Esophagus squamous epithelium (tissue), 5 donors: ENCODE measurements around the gene EGFLAM. TPM values are rescaled to one million over a fixed set of nuclear protein-coding genes. Genes with fewer than 3 reads are reported as not detected.

Experiments used
- DNase-seq: peaks from one replicate; lab custom pipeline; 2025; lab: John Stamatoyannopoulos, UW
- H3K27ac ChIP-seq, 4 donors: fragments of 200-600 bp; sonication (generic); one replicate each; pipeline ENCODE4 v1.5.1; 2016 to 2019; ENCODE audit warnings: mild to moderate bottlenecking in 1 of 4
- H3K27me3 ChIP-seq, 4 donors: fragments of 200-600 bp; sonication (generic); 1 replicate in 3 of 4; 2 replicates in 1 of 4; pipeline versions ENCODE4 v1.5.1 to v1.6.0; 2017 to 2021; ENCODE audit warnings: antibody characterized with exemption in 1 of 4
- H3K36me3 ChIP-seq, 3 donors: fragments of 200-600 bp; sonication (generic); one replicate each; pipeline ENCODE4 v1.5.1; 2016 to 2019
- H3K4me1 ChIP-seq, 3 donors: fragments of 200-600 bp; sonication (generic); one replicate each; pipeline ENCODE4 v1.5.1; 2017 to 2019
- H3K4me3 ChIP-seq, 4 donors: fragments of 200-600 bp; sonication (generic); 1 replicate in 3 of 4; 2 replicates in 1 of 4; pipeline ENCODE4 v1.5.1; 2016 to 2019; ENCODE audit warnings: mild to moderate bottlenecking in 2 of 4, moderate library complexity in 1 of 4
- H3K9me3 ChIP-seq, 3 donors: fragments of 200-600 bp; sonication (generic); one replicate each; pipeline ENCODE4 v1.5.1; 2016 to 2019
- POLR2A ChIP-seq, 4 donors: fragments of 450-650 bp; IDR thresholded peaks; one replicate each; pipeline ENCODE4 v1.6.1; 2017; ENCODE audit warnings: antibody characterized with exemption in 4 of 4, mild to moderate bottlenecking in 4 of 4, moderate library complexity in 3 of 4
- WGBS, 2 donors: methylation state at CpG; one replicate each; pipeline ENCODE4 v1.1.5; 2018; 5-methylcytosine and 5-hydroxymethylcytosine counted together
- intact Hi-C: fragments of 100-400 bp; cut with DNase I; formaldehyde crosslinking; loops from one replicate; pipeline ENCODE4 v1.15.0; 2022
- total RNA-seq, 4 donors: library from RNA; depleted of rRNA; stranded (reverse); fragments of >200 nt; gene quantifications; one replicate each; pipeline ENCODE4 v1.1.0, GENCODE V29; 2016
- TF ChIP-seq, protein P1 (sequence below), 6 experiments: fragments of 450-650 bp in 4 of 6; fragments of 200-600 bp in 2 of 6; sonication (generic) in 2 of 6; IDR thresholded peaks; one replicate each; pipeline ENCODE4 v1.5.1; 2016 to 2019; ENCODE audit warnings: antibody characterized with exemption in 6 of 6, mild to moderate bottlenecking in 4 of 6, moderate library complexity in 4 of 6
- donor health status: DM: yes; HTN: yes; CAD: no.

EGFLAM gene
- total RNA-seq, 4 donors from 2014 or later = 0.38 to 3.3 (median 1.7) TPM

DNA sequence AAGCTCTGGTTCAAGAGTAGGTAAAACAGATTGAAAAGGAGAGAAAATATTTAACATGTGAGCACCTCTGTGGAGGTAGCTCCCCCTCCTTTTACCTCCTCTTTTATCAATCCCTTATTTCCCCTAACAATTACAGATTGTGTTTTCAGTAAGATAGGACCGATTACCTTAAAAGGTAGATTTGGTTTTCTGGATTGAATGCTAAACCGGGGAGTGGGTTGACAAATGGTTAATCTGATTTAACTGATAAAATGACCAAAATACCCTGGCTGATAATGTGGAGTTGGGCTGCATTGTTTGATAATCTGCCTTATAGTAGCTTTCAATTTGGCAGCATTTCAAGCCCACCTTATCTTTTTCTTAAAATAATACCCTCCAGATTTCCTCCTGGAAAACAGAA is 83.9 kb downstream of the EGFLAM start:
- no peak for DNase-seq
- H3K36me3 ChIP-seq = no peaks in the 10 kb centered on the region
- H3K9me3 ChIP-seq = no peaks in the 10 kb centered on the region
- H3K27ac ChIP-seq = no peak overlapping the region
- intact Hi-C loops = no loop called here
- no peaks in the 10 kb centered on the region for H3K27me3 ChIP-seq
- no peaks in the 10 kb centered on the region for H3K4me1 ChIP-seq
- 34 to 44% methylated on average over 2 of the region's 2 CpGs for WGBS, 2 donors
- TF ChIP-seq, protein P1, sequence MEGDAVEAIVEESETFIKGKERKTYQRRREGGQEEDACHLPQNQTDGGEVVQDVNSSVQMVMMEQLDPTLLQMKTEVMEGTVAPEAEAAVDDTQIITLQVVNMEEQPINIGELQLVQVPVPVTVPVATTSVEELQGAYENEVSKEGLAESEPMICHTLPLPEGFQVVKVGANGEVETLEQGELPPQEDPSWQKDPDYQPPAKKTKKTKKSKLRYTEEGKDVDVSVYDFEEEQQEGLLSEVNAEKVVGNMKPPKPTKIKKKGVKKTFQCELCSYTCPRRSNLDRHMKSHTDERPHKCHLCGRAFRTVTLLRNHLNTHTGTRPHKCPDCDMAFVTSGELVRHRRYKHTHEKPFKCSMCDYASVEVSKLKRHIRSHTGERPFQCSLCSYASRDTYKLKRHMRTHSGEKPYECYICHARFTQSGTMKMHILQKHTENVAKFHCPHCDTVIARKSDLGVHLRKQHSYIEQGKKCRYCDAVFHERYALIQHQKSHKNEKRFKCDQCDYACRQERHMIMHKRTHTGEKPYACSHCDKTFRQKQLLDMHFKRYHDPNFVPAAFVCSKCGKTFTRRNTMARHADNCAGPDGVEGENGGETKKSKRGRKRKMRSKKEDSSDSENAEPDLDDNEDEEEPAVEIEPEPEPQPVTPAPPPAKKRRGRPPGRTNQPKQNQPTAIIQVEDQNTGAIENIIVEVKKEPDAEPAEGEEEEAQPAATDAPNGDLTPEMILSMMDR (IDR thresholded peaks at IDR 0.05) = no peak
- no peak for TF ChIP-seq POLR2A (IDR thresholded peaks at IDR 0.05)
- no peak overlapping the region for H3K4me3 ChIP-seq

DNA sequence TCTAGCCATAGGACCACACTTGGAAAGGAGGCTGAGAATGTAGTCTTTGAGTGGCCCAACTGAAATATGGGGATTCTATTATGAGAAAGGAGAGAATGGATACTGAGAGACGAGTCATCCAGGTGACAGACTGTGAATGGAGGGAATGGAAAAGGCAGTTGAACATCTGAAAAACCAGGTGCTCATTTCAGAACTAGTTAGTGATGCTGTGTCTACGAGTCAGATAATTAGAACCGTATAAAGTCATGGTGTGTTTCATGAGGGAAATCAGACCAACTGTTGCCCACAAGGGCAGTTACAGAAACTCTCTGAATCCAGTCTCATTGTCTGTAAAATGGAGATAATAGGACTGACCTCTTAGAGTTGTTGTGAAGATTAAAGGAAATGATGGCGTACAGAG is 86.5 kb downstream of the EGFLAM start:
- H3K36me3 ChIP-seq = no peaks in the 10 kb centered on the region
- TF ChIP-seq, protein P1 (IDR thresholded peaks at IDR 0.05) = no peak
- TF ChIP-seq POLR2A (IDR thresholded peaks at IDR 0.05) = no peak
- intact Hi-C loops = no loop called here
- no peak overlapping the region for H3K4me3 ChIP-seq
- no peaks in the 10 kb centered on the region for H3K4me1 ChIP-seq
- H3K27ac ChIP-seq = no peak overlapping the region
- DNase-seq = no peak
- H3K9me3 ChIP-seq = no peaks in the 10 kb centered on the region
- H3K27me3 ChIP-seq = no peaks in the 10 kb centered on the region
- 69 to 72% methylated on average over 4 of the region's 4 CpGs for WGBS, 2 donors

DNA sequence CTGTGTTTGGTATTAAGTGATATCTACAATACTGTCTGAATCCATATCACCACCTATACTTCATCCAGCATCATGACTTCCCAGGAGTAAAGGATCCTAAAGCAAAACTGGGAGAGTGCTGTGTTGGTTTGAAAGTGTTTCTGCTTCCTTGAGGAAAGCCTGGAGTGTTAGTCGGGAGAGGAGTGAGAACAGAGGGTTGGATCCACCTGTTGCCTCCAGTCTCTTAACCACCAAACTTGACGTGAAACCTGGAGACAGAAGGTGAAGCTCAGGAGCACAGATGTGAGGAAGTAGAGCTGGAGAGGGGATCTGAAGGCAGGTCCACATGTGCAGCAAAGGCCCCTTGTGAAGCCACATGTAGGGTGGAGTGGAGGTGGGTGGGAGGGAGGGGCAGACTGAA is 88.2 kb downstream of the EGFLAM start:
- no peak for DNase-seq

DNA sequence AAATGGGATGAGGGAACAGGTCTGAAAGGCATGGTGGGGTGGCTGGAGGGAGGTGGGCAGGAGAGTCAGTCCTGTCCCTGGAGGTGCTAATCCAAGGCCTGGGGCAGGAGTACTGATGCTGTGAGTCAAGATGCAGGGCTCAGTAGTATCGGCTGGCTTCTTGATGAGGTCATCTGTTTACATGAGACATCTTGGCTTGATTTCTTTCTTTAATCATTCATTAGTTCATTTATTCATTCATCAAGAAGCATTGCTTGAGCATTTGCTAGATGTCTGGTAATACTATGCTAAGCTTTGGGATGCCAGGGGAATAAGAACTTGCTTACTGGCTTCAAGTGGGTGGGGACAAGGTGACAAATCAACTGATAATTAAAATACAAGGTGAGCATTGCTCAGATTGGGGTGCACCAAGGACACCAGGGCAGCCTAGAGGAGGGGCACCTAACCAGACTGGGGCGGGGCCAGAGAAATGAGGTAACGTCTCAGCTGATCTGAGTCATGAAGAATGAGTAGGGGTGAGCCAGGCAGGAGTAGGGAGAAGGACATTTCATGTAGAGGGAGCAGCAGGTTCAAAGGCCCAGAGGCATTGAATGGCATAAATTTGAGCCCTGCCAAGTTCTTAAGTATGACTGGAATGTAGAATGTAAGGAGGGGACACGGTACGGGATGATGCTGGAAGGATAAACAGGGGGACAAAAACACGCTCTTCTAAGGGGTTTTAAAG is 88.8 kb downstream of the EGFLAM start:
- Histone ChIP-seq H3K27ac (no peak overlapping the region), H3K4me3 (no peak overlapping the region), H3K4me1 (no peaks in the 10 kb centered on the region), H3K36me3 (no peaks in the 10 kb centered on the region), H3K27me3 (no peaks in the 10 kb centered on the region), H3K9me3 (no peaks in the 10 kb centered on the region)
- TF ChIP-seq, protein P1 (IDR thresholded peaks at IDR 0.05) = no peak
- no peak for TF ChIP-seq POLR2A (IDR thresholded peaks at IDR 0.05)
- WGBS, 2 donors = 60 to 69% methylated on average over 6 of the region's 6 CpGs
- no peak for DNase-seq
- intact Hi-C loops = no loop called here

More for the DNA sequence above, 88.2 kb downstream of the EGFLAM start:
- WGBS, 2 donors = 80 to 100% methylated on average over 2 of the region's 2 CpGs
- H3K4me3 ChIP-seq = no peak overlapping the region
- no peak for TF ChIP-seq POLR2A (IDR thresholded peaks at IDR 0.05)
- TF ChIP-seq, protein P1 (IDR thresholded peaks at IDR 0.05) = no peak
- intact Hi-C loops = no loop called here
- H3K36me3 ChIP-seq = no peaks in the 10 kb centered on the region
- no peak overlapping the region for H3K27ac ChIP-seq
- no peaks in the 10 kb centered on the region for H3K27me3 ChIP-seq
- H3K9me3 ChIP-seq = no peaks in the 10 kb centered on the region
- H3K4me1 ChIP-seq = no peaks in the 10 kb centered on the region

DNA sequence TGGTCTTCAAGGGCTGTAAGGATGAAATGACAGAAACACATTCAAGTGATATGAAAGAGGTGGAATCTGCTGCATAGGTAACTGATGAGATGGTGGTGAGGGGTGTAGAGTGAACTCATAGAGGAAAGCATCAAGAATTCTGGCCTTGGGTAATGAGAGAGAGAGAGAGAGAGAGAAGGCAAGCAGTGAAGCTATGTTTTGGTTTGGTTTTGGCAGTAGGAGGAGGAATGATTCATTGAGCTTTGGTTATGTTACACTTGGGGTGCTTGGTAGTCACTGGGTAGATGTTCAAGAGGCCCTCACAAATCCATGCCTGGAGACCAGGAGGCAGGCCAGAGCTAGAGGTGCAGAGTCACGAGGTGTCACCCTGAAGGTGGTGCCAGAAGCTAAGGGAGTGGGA is 89.5 kb downstream of the EGFLAM start:
- H3K27ac ChIP-seq = no peak overlapping the region
- no peaks in the 10 kb centered on the region for H3K4me1 ChIP-seq
- H3K9me3 ChIP-seq = no peaks in the 10 kb centered on the region
- TF ChIP-seq, protein P1 (IDR thresholded peaks at IDR 0.05) = no peak
- no peak for TF ChIP-seq POLR2A (IDR thresholded peaks at IDR 0.05)
- WGBS, 2 donors = 75 to 76% methylated on average over 1 of the region's 1 CpG
- intact Hi-C loops = no loop called here
- no peaks in the 10 kb centered on the region for H3K27me3 ChIP-seq
- DNase-seq = no peak
- no peaks in the 10 kb centered on the region for H3K36me3 ChIP-seq
- no peak overlapping the region for H3K4me3 ChIP-seq
